ENCODE data around the gene TMEM79.

DNA sequence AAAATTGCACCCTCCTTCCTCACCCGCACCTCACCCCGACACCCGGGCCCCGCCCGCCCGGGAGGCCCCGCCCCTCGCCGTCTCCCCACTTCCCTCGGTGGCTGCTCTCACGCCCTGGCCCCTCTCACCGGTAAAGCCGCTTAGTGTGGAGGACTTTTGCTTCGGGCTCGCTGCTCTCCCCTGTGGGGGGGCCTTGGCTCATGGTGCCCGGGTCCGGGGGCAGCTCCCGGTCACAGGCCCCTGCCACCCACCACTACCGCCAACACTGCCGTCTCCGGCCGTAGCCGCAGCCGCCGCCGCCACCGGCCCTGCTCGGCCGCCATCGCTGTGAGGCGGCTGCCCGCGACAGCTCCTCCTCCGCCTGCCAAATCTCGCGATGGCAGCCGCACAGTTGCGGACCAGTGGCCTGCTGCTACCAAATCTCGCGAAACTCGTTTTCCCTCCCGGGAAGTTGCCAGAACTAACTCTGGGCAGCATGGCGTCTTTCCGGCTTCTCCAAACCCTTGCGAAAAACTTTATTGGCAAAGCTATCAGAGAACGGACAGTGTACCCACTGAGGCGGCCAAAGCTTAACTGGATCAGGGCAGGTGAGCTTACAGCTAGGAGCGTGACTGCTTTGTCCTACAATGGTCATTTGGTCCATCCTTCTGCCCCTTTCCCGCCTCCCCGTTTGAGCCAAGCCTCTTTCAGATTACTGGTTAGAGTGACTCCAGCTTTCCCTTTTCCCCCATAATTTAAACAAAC lies 1.5 kb upstream of the TMEM79 start, which contains the start of gene SMG5:
- TF ChIP-seq, protein P1, sequence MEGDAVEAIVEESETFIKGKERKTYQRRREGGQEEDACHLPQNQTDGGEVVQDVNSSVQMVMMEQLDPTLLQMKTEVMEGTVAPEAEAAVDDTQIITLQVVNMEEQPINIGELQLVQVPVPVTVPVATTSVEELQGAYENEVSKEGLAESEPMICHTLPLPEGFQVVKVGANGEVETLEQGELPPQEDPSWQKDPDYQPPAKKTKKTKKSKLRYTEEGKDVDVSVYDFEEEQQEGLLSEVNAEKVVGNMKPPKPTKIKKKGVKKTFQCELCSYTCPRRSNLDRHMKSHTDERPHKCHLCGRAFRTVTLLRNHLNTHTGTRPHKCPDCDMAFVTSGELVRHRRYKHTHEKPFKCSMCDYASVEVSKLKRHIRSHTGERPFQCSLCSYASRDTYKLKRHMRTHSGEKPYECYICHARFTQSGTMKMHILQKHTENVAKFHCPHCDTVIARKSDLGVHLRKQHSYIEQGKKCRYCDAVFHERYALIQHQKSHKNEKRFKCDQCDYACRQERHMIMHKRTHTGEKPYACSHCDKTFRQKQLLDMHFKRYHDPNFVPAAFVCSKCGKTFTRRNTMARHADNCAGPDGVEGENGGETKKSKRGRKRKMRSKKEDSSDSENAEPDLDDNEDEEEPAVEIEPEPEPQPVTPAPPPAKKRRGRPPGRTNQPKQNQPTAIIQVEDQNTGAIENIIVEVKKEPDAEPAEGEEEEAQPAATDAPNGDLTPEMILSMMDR (IDR thresholded peaks at IDR 0.05): no peak
- TF ChIP-seq POLR2A (IDR thresholded peaks at IDR 0.05): peak in 1 of 2 donors; percentile 49
